Body of pancreas (tissue), 4 donors: Measurements from ENCODE around the gene TXNDC8. TPM values are rescaled to one million over a fixed set of nuclear protein-coding genes. Genes with fewer than 3 reads are reported as not detected.

Experiments
- ATAC-seq: fragments of 150-250 bp; one replicate; pipeline ENCODE4 v1.9.1; 2016
- DNase-seq, 4 donors: peaks; one replicate each; pipeline ENCODE4 v3.0.0-alpha.2; 2019
- H3K27ac ChIP-seq, 4 donors: fragments of 200-600 bp; sonication (generic); 1 replicate in 3 of 4; 2 replicates in 1 of 4; pipeline versions ENCODE4 v1.5.1 to v1.6.1; 2016 to 2019; ENCODE audit warnings: mild to moderate bottlenecking in 1 of 4, mixed read lengths in 1 of 4, moderate library complexity in 1 of 4
- H3K27me3 ChIP-seq, 2 donors: fragments of 200-600 bp; sonication (generic); one replicate each; pipeline ENCODE4 v1.6.0; 2016; ENCODE audit warnings: mild to moderate bottlenecking in 1 of 2
- H3K36me3 ChIP-seq, 2 donors: fragments of 200-600 bp; sonication (generic); replicated peaks in 1 of 2; 2 replicates each; pipeline ENCODE4 v1.5.1; 2016; ENCODE audit warnings: low read depth in 2 of 2; ENCODE audit not compliant: insufficient read depth in 1 of 2
- H3K4me1 ChIP-seq: fragments of 200-600 bp; sonication (generic); one replicate; pipeline ENCODE4 v1.6.0; 2016
- H3K4me3 ChIP-seq, 2 donors: fragments of 200-600 bp; sonication (generic); 1 replicate in 1 of 2; 2 replicates in 1 of 2; pipeline ENCODE4 v1.5.1; 2016 to 2019
- H3K9me3 ChIP-seq, 3 donors: fragments of 200-600 bp; sonication (generic); 1 replicate in 2 of 3; 2 replicates in 1 of 3; pipeline ENCODE4 v1.5.1; 2016
- POLR2A ChIP-seq, 3 donors: fragments of 450-650 bp; IDR thresholded peaks; one replicate each; pipeline ENCODE4 v1.6.1; 2016; ENCODE audit warnings: antibody characterized with exemption in 3 of 3, mild to moderate bottlenecking in 2 of 3
- WGBS, 2 donors: methylation state at CpG; one replicate each; pipeline ENCODE4 v1.1.5; 2017; 5-methylcytosine and 5-hydroxymethylcytosine counted together
- intact Hi-C: fragments of 100-400 bp; cut with DNase I; formaldehyde crosslinking; loops from one replicate; pipeline ENCODE4 v1.15.1; 2023
- small RNA-seq: library from RNA; depleted of rRNA; stranded (forward); fragments of <200 nt; gene quantifications from one replicate; pipeline ENCODE3, GENCODE V24; 2016
- total RNA-seq, 2 donors: library from RNA; depleted of rRNA; stranded (reverse); fragments of >200 nt; gene quantifications; one replicate each; pipeline ENCODE4 v1.1.0, GENCODE V29; 2016
- TF ChIP-seq, protein P1 (sequence below), 7 experiments: fragments of 450-650 bp in 4 of 7; fragments of 200-600 bp in 3 of 7; sonication (generic) in 3 of 7; IDR thresholded peaks; one replicate each; pipeline ENCODE4 v1.5.1; 2016 to 2019; ENCODE audit warnings: antibody characterized with exemption in 7 of 7

The TXNDC8 gene
- total RNA-seq, 2 donors from 2014 or later, result not detected

- intact Hi-C loops, result no loop called here
Observed at GRCh38 chr9:110256380-110257096, 81.1 kb downstream of the TXNDC8 start, which contains the start of gene TXN. TSS of gene TXN (minus strand) at chr9:110256507. CDS start at chr9:110256435, 72 bp downstream.

DNA sequence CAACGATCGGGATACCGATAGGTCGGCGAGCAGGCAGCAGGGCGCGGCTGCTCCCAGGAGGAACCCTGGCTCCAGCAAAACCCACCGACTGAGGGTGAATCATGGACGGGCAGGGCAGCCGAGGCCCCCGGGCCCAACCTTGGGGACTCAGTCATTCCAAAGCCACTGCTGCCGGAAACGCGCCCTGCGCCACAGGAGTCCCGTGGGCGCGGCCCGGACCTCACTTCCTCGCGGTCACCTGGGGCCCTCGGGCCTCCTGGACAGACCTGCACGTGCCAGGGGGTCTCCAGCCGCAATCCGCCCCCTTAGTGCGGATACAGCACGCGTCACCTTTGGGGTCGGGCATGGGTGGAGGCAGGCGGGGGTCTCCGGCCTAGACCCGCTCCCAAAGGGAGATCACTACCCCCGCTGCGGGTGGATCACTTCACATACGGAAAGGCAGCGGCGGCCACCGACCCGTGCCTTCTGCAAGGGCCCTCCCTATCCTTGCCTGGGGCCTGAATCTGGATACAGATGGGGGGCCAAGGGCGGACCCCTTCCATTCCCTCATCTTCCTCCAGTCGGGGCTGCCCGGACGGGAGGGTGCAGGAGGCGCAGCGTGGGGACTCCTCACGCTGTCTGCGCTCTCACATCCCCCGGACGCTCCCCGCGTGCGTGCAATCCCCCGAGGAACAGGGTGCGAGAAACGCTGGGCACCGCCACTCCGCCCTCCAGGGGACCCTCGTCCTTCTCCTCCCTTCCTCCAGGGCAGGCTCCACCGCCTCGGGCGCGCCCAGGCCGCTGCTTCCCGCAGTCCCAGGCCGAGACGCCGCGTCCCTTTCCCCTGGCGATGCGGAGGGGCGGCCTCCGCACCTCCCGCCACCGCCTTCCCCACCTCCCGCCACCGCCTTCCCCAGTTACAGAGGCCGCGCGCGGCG is 81.9 kb downstream of the TXNDC8 start:
- ATAC-seq, result peak; percentile 52

More at GRCh38 chr9:110256380-110257096, 81.1 kb downstream of the TXNDC8 start, which contains the start of gene TXN:
- ATAC-seq, result peak; percentile 89
- Histone ChIP-seq H3K27ac (peak within 1 kb of the TSS; percentile 91 to 95 (median 94)), H3K4me1 (peaks cover 42% of the 10 kb centered on the region), H3K27me3 (no peaks in the 10 kb centered on the region), H3K4me3 (peak within 1 kb of the TSS; percentile 95 to 98), H3K9me3 (no peaks in the 10 kb centered on the region), H3K36me3 (no peaks in the 10 kb centered on the region)
- DNase-seq, result peak; percentile 91 to 94 (median 92)
- TF ChIP-seq POLR2A (IDR thresholded peaks at IDR 0.05), result peak; percentile 86 to 89 (median 88)
- TF ChIP-seq, protein P1, sequence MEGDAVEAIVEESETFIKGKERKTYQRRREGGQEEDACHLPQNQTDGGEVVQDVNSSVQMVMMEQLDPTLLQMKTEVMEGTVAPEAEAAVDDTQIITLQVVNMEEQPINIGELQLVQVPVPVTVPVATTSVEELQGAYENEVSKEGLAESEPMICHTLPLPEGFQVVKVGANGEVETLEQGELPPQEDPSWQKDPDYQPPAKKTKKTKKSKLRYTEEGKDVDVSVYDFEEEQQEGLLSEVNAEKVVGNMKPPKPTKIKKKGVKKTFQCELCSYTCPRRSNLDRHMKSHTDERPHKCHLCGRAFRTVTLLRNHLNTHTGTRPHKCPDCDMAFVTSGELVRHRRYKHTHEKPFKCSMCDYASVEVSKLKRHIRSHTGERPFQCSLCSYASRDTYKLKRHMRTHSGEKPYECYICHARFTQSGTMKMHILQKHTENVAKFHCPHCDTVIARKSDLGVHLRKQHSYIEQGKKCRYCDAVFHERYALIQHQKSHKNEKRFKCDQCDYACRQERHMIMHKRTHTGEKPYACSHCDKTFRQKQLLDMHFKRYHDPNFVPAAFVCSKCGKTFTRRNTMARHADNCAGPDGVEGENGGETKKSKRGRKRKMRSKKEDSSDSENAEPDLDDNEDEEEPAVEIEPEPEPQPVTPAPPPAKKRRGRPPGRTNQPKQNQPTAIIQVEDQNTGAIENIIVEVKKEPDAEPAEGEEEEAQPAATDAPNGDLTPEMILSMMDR (IDR thresholded peaks at IDR 0.05), result peak in 1 of 7 experiments; percentile 3
- 0 to 1% methylated on average over 9 to 58 of the region's 65 CpGs for WGBS, 2 donors

GRCh38 chr9:110255034-110255462 is 82.6 kb downstream of the TXNDC8 start:
- peaks cover 42% of the 10 kb centered on the region for H3K4me1 ChIP-seq
- 0 to 2% methylated on average over 17 of the region's 17 CpGs for WGBS, 2 donors

More for the DNA sequence above, 81.9 kb downstream of the TXNDC8 start:
- 0% methylated on average over 1 to 80 of the region's 81 CpGs for WGBS, 2 donors
- TF ChIP-seq POLR2A (IDR thresholded peaks at IDR 0.05), result peak; percentile 56 to 69 (median 58)
- TF ChIP-seq, protein P1 (IDR thresholded peaks at IDR 0.05), result no peak
- Histone ChIP-seq H3K27me3 (no peaks in the 10 kb centered on the region), H3K36me3 (no peaks in the 10 kb centered on the region), H3K27ac (peak overlapping the region; percentile 91 to 95 (median 94)), H3K9me3 (no peaks in the 10 kb centered on the region), H3K4me1 (peaks cover 42% of the 10 kb centered on the region), H3K4me3 (peak overlapping the region; percentile 95 to 98)
- intact Hi-C loops, result no loop called here
- peak; percentile 63 to 80 (median 70) for DNase-seq

DNA sequence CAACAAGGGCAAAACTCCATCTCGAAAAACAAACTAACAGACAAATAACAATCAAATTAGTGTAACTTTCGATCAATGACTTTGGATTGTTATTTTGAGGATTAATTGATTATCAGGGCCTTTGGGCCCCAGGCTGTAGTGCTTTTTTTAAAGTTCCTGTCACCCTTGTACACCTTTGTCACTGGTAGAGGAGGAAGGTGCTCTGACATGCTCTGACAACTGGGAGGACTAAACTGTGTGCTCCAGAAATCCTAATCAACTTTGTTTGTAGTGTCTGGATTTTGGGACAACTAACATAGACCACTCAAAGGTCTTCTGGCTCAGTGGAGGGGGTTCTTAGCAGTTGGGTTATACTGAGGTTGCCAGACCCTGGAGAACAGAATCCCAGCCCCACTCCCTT is 83.2 kb downstream of the TXNDC8 start:
- peaks cover 42% of the 10 kb centered on the region for H3K4me1 ChIP-seq
- DNase-seq (no peak), ATAC-seq (no peak)
- no peaks in the 10 kb centered on the region for H3K36me3 ChIP-seq
- 66 to 68% methylated on average over 2 of the region's 2 CpGs for WGBS, 2 donors
- TF ChIP-seq, protein P1 (IDR thresholded peaks at IDR 0.05), result no peak
- no peak for TF ChIP-seq POLR2A (IDR thresholded peaks at IDR 0.05)
- intact Hi-C loops, result no loop called here
- peak overlapping the region in 2 of 4 donors; percentile 93 to 94 for H3K27ac ChIP-seq
- no peaks in the 10 kb centered on the region for H3K27me3 ChIP-seq
- H3K9me3 ChIP-seq, result no peaks in the 10 kb centered on the region
- H3K4me3 ChIP-seq, result peak overlapping the region in 1 of 2 donors; percentile 98

More at GRCh38 chr9:110255034-110255462, 82.6 kb downstream of the TXNDC8 start:
- intact Hi-C loops, result no loop called here
- Histone ChIP-seq H3K27ac (peak overlapping the region; percentile 91 to 95 (median 94)), H3K4me3 (peak overlapping the region; percentile 95 to 98), H3K36me3 (no peaks in the 10 kb centered on the region), H3K27me3 (no peaks in the 10 kb centered on the region), H3K9me3 (no peaks in the 10 kb centered on the region)
- ATAC-seq (no peak), DNase-seq (peak in 1 of 4 donors; percentile 18)
- TF ChIP-seq, protein P1 (IDR thresholded peaks at IDR 0.05), result no peak
- TF ChIP-seq POLR2A (IDR thresholded peaks at IDR 0.05), result no peak

Small RNA genes lying within 50 kb of the gene (small RNA-seq; reads per million reads assigned to genes)
- gene RNU6-1039P, result not detected

Other genes with a start within 250 kb of the TXNDC8 start
- gene C9orf152, start 129.7 kb downstream of the TXNDC8 start, total RNA-seq, result 1 to 10 TPM in 1 of 2 donors, under 1 TPM in 1; 0.33 to 3.4 TPM
- 10 to 100 TPM; 40.2 to 93.1 TPM for gene TXN, start 81.4 kb downstream of the TXNDC8 start, total RNA-seq
- gene SVEP1, start 241.9 kb upstream of the TXNDC8 start, total RNA-seq, result 10 to 100 TPM; 23.7 to 34.0 TPM